ENCODE data around the gene SPRR2F.

The SPRR2F gene

GRCh38 chr1:153113416-153113815, at the start of gene SPRR2F:
SPRR2F (minus strand) TSS chr1:153113516; CDS start chr1:153112733, 783 bp downstream.
- H3K9ac ChIP-seq (ENCODE audit: low read length) = no peak within 1 kb of the TSS
- H3K9me3 ChIP-seq (ENCODE audit: insufficient read depth, low read length) = no peaks in the 10 kb centered on the region
- no peaks in the 10 kb centered on the region for H3K9me2 ChIP-seq (replicated peaks; ENCODE audit: insufficient read depth, low read length)
- H3K36me3 ChIP-seq (ENCODE audit: low read length) = no peaks in the 10 kb centered on the region
- no peak within 1 kb of the TSS for H3K4me3 ChIP-seq (ENCODE audit: insufficient read depth, low read length, poor library complexity, severe bottlenecking)
- no peak within 1 kb of the TSS for H3K27ac ChIP-seq (ENCODE audit: low read depth, low read length)
- no peak within 1 kb of the TSS for H3K4me2 ChIP-seq (ENCODE audit: low read depth, low read length, poor library complexity, severe bottlenecking)
- H4K20me1 ChIP-seq (ENCODE audit: low read depth, low read length) = no peaks in the 10 kb centered on the region
- TF ChIP-seq CTCF (IDR thresholded peaks at IDR 0.05; ENCODE audit: insufficient read depth, low read length, poor library complexity, severe bottlenecking) = no peak
- no peak for TF ChIP-seq EZH2phosphoT487 (conservative IDR thresholded peaks at IDR 0.05; ENCODE audit: low read length)
- H3K27me3 ChIP-seq (ENCODE audit: low read length) = no peaks in the 10 kb centered on the region
- no peaks in the 10 kb centered on the region for H3K79me2 ChIP-seq (ENCODE audit: insufficient read depth, low read length)
- no peaks in the 10 kb centered on the region for H3F3A ChIP-seq (ENCODE audit: insufficient read depth)
- no peak within 1 kb of the TSS for H2AFZ ChIP-seq (ENCODE audit: low read depth, low read length, severe bottlenecking)

GRCh38 chr1:153155541-153155940, 42.2 kb upstream of the SPRR2F start:
- Histone ChIP-seq H4K20me1 (ENCODE audit: low read depth, low read length) (no peaks in the 10 kb centered on the region), H2AFZ (ENCODE audit: low read depth, low read length, severe bottlenecking) (no peak overlapping the region), H3K27me3 (ENCODE audit: low read length) (no peaks in the 10 kb centered on the region), H3K27ac (ENCODE audit: low read depth, low read length) (no peak overlapping the region), H3K9ac (ENCODE audit: low read length) (no peak overlapping the region), H3K9me3 (ENCODE audit: insufficient read depth, low read length) (no peaks in the 10 kb centered on the region), H3K79me2 (ENCODE audit: insufficient read depth, low read length) (no peaks in the 10 kb centered on the region), H3K36me3 (ENCODE audit: low read length) (no peaks in the 10 kb centered on the region), H3K4me2 (ENCODE audit: low read depth, low read length, poor library complexity, severe bottlenecking) (no peak overlapping the region), H3K4me3 (ENCODE audit: insufficient read depth, low read length, poor library complexity, severe bottlenecking) (no peak overlapping the region), H3F3A (ENCODE audit: insufficient read depth) (no peaks in the 10 kb centered on the region), H3K9me2 (replicated peaks; ENCODE audit: insufficient read depth, low read length) (no peaks in the 10 kb centered on the region)
- TF ChIP-seq EZH2phosphoT487 (conservative IDR thresholded peaks at IDR 0.05; ENCODE audit: low read length) (no peak), CTCF (IDR thresholded peaks at IDR 0.05; ENCODE audit: insufficient read depth, low read length, poor library complexity, severe bottlenecking) (no peak)

- H3K9me2 ChIP-seq (replicated peaks; ENCODE audit: insufficient read depth, low read length) = no peaks in the 10 kb centered on the region
- no peaks in the 10 kb centered on the region for H3F3A ChIP-seq (ENCODE audit: insufficient read depth)
- H3K27me3 ChIP-seq (ENCODE audit: low read length) = no peaks in the 10 kb centered on the region
- no peak for TF ChIP-seq CTCF (IDR thresholded peaks at IDR 0.05; ENCODE audit: insufficient read depth, low read length, poor library complexity, severe bottlenecking)
- no peak for TF ChIP-seq EZH2phosphoT487 (conservative IDR thresholded peaks at IDR 0.05; ENCODE audit: low read length)
- H3K36me3 ChIP-seq (ENCODE audit: low read length) = no peaks in the 10 kb centered on the region
- no peak overlapping the region for H3K4me2 ChIP-seq (ENCODE audit: low read depth, low read length, poor library complexity, severe bottlenecking)
- H3K9me3 ChIP-seq (ENCODE audit: insufficient read depth, low read length) = no peaks in the 10 kb centered on the region
- H3K4me3 ChIP-seq (ENCODE audit: insufficient read depth, low read length, poor library complexity, severe bottlenecking) = no peak overlapping the region
- H3K9ac ChIP-seq (ENCODE audit: low read length) = no peak overlapping the region
- no peak overlapping the region for H3K27ac ChIP-seq (ENCODE audit: low read depth, low read length)
- H4K20me1 ChIP-seq (ENCODE audit: low read depth, low read length) = no peaks in the 10 kb centered on the region
- H3K79me2 ChIP-seq (ENCODE audit: insufficient read depth, low read length) = no peaks in the 10 kb centered on the region
- H2AFZ ChIP-seq (ENCODE audit: low read depth, low read length, severe bottlenecking) = no peak overlapping the region
Observed at GRCh38 chr1:153152481-153152880, 39.2 kb upstream of the SPRR2F start.
